NT2/D1 (cell line): Measurements from ENCODE around the gene KRTAP10-9.

Source experiments
- DNase-seq: peaks from one replicate; pipeline ENCODE4 v3.0.0-alpha.2; 2011; ENCODE audit warnings: low read depth, low spot score
- H3K27me3 ChIP-seq: 2 replicates; pipeline ENCODE4 v1.6.0; 2011; ENCODE audit warnings: mild to moderate bottlenecking; ENCODE audit not compliant: insufficient read length, insufficient read depth
- H3K36me3 ChIP-seq: 2 replicates; pipeline ENCODE4 v1.6.1; 2011; ENCODE audit warnings: mild to moderate bottlenecking, low read length, mixed read lengths; ENCODE audit not compliant: insufficient read depth, insufficient read length
- H3K4me1 ChIP-seq: 2 replicates; pipeline ENCODE4 v1.5.1; 2011; ENCODE audit not compliant: insufficient read depth, insufficient read length
- H3K4me3 ChIP-seq: 2 replicates; pipeline ENCODE4 v1.5.1; 2011; ENCODE audit warnings: low read depth; ENCODE audit not compliant: insufficient read length
- H3K9ac ChIP-seq: 2 replicates; pipeline ENCODE4 v1.6.0; 2011; ENCODE audit warnings: low read depth; ENCODE audit not compliant: insufficient read length
- H3K9me3 ChIP-seq: 2 replicates; pipeline ENCODE4 v1.5.1; 2011; ENCODE audit warnings: mild to moderate bottlenecking, low read length; ENCODE audit not compliant: insufficient read depth
- SUZ12 ChIP-seq: IDR thresholded peaks from 2 replicates; pipeline ENCODE4 v1.6.1; 2011; ENCODE audit not compliant: insufficient read length, insufficient read depth; ENCODE audit errors: extremely low read depth
- YY1 ChIP-seq: IDR thresholded peaks from 2 replicates; pipeline ENCODE4 v1.6.1; 2011; ENCODE audit not compliant: insufficient read length, insufficient read depth
- ZNF274 ChIP-seq: IDR thresholded peaks from 2 replicates; pipeline ENCODE4 v1.6.1; 2011; ENCODE audit warnings: mild to moderate bottlenecking, low read depth, low read length

The KRTAP10-9 gene

DNA sequence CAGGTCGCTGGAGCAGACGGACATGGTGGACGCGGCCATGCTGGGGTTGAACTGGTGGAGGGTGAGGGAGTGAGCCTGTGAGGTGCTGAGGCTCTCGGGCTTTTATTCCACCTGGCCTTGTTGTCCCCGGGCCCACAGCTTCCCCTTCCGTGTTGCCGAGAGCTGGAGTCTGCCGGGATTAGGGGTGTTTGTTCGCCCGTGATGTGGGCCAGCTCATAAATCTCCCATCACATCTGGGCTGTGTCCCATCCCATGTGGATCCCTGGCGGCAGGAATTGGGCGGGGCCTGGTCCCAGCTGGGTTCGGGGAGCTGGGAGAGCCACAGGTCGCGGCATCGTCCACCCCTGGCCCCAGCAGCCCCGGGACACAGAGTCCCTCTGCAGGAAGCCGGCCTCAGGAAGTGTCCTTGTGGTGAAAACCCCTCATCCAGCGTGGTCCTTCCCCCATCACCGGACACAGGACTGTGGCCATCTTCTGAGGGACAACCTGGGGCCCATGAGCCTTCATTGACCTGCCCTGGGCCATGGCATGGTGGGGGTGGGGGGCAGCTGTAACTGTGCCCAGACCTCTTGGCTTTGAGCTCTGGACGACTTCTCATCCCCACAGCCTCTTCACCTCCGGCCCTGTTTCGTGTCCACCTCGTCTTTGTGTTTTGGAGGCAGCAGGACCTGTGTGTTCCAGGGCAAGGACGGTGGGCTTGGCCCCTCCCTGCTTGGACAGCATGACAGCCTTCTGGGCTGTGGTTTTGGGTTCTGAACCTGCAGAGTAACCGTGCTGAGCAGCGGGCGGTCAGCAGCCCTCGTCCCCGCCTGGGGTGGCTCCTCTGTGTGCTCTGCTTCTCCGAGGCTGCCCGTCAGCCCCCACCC is 34.2 kb upstream of the KRTAP10-9 start, which contains the start of gene KRTAP10-6:
Gene KRTAP10-6 (minus strand): TSS at position 60 of the 866 bp plus-strand sequence. CDS start 21 bp downstream, at position 39.
- Histone ChIP-seq H3K9me3 (no peaks in the 10 kb centered on the region), H3K4me1 (peaks cover 11% of the 10 kb centered on the region), H3K4me3 (no peak within 1 kb of the TSS), H3K27me3 (no peaks in the 10 kb centered on the region), H3K36me3 (no peaks in the 10 kb centered on the region), H3K9ac (no peak within 1 kb of the TSS)
- no peak for DNase-seq
- TF ChIP-seq SUZ12 = no peak
- TF ChIP-seq ZNF274 = no peak
- no peak for TF ChIP-seq YY1

DNA sequence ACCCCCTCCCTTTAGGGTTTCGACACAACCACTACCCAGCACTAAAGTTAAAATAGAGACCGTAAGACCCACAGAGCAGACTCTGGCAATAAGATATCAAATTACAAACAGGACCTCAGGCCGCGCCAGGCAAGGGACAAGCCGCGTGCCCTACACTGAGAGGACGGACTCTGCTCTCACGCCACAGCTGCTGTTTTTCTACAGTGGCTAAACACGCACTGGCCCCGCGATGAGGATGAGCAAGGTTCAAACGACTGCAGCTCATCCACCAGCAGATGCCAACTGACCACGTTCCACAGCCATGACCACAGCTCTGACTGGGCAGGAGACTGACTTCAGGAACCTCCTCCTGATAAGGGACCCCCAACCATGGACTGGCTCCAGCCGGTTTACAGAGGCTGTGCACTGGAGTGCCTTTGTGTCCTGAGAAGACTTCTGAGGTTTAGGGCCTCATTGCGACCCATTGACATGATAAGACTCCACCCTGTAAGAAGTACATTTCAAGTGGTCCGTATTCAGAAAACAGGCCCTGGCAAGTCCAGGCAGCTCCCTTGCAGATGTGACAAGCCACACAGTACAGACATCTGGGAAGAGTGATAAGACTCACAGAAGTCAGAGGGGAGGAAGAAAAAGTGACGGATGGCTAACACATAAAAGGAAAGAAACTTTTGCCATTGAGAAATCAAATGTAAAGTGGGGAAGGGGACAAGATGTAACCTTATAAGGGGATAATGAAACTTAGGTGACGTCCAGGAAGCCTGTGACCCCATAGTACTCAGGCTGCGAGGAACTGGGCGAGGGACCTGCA is 33.1 kb upstream of the KRTAP10-9 start:
- Histone ChIP-seq H3K4me3 (no peak overlapping the region), H3K9ac (no peak overlapping the region), H3K4me1 (peaks cover 11% of the 10 kb centered on the region), H3K9me3 (peaks cover 9% of the 10 kb centered on the region), H3K36me3 (no peaks in the 10 kb centered on the region), H3K27me3 (no peaks in the 10 kb centered on the region)
- TF ChIP-seq ZNF274 (no peak), YY1 (no peak), SUZ12 (no peak)
- no peak for DNase-seq

DNA sequence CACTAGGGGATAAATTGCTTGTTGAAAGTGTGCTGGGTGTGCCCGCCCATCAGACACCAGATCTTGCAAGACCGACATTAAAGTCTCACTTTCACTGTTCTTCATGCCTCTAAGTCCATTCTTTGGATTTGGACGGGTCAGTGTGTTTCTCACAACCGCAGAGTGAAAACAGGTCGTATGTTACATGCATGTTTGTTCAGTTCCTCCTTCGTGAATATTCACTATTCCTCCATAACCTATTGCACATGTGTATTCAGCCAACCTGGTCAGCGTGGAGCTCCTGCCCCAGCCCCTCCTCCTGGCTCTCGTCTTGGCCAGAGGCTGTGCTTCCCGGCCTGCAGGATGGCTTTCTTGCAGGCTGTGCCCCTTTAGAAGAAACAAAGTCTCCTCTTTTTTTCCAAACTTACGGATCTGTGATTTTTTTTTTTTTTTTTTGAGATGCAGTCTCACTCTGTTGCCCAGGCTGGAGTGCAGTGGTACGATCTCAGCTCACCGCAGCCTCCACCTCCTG is 32.4 kb upstream of the KRTAP10-9 start:
- Histone ChIP-seq H3K4me1 (peaks cover 11% of the 10 kb centered on the region), H3K9me3 (peaks cover 13% of the 10 kb centered on the region), H3K27me3 (no peaks in the 10 kb centered on the region), H3K9ac (no peak overlapping the region), H3K4me3 (no peak overlapping the region), H3K36me3 (no peaks in the 10 kb centered on the region)
- TF ChIP-seq YY1 = no peak
- TF ChIP-seq SUZ12 = no peak
- TF ChIP-seq ZNF274 = no peak
- no peak for DNase-seq

DNA sequence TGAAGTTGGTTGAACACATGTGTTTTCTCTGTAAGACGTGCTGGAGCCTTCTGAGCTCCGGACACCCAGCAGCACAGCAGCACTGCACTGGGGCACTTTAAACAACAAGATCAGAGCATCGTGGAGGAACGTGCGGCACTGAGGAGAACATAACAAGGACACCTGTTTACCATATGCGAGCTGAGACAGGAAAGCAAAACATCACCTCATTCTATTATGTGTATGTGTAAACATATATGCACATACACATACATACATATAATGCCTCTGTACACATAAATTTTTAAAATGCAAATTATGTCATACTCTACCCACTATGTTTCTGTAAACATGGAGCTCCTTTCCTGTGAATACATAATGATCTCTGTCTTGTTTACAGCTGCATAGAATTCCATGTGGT is 31.4 kb upstream of the KRTAP10-9 start:
- no peak overlapping the region for H3K4me3 ChIP-seq

DNA sequence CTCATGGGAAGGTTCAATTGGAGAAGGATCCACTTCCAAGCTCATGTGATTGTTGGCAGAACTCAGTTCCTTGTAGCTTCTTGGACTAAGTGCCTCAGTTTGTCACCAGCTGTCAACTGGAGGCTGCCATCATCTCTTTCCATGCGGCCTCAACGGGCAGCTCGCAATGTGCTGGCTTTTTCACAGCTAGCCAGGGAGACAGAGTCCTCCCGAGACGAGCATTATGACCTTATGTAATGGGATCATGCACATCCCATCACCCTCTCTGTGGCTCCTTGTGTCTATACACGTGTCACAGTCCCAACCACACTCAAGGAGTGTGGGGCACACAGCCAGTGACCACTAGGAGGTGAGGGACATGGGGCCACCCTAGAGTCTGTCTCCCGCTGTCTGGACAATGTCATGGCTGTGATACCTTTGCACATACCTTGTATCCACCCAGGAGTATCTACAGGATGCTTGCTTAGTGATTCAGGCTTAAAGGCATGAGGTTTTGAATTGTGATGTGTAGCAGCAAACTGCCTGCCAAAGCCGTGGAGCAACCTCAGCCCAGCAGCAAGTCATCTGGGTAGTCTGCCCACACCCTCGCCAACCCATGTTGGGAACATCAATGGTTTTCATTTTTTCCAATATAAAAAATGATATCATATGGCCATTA is 30.7 kb upstream of the KRTAP10-9 start:
- H3K4me1 ChIP-seq = peaks cover 9% of the 10 kb centered on the region
- TF ChIP-seq YY1 (no peak), SUZ12 (no peak), ZNF274 (no peak)
- no peaks in the 10 kb centered on the region for H3K27me3 ChIP-seq
- no peak overlapping the region for H3K9ac ChIP-seq
- no peaks in the 10 kb centered on the region for H3K36me3 ChIP-seq
- peaks cover 13% of the 10 kb centered on the region for H3K9me3 ChIP-seq
- no peak for DNase-seq
- no peak overlapping the region for H3K4me3 ChIP-seq

More for the DNA sequence above, 31.4 kb upstream of the KRTAP10-9 start:
- H3K9ac ChIP-seq = no peak overlapping the region
- peaks cover 9% of the 10 kb centered on the region for H3K4me1 ChIP-seq
- H3K9me3 ChIP-seq = peaks cover 13% of the 10 kb centered on the region
- DNase-seq = no peak
- H3K36me3 ChIP-seq = no peaks in the 10 kb centered on the region
- no peak for TF ChIP-seq SUZ12
- no peak for TF ChIP-seq ZNF274
- TF ChIP-seq YY1 = no peak
- no peaks in the 10 kb centered on the region for H3K27me3 ChIP-seq

DNA sequence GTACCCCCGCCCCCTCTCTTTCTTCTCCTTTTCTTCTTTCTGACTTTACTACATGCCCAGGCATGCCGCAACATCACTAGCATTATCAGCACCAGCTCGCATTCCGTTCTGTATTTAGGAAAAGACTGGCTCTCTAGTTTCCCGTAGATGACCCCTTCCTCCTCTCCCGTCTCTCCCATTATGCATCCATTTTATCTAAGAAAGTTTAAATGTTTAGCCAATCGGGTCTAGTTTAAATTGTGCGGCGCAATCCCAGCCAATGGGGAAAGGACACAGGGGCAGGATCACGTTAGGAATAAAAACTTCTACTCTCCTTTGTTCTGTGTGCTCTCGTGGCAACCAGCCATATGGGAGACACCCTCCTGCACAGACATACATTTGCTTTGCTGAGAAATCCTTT is 28.8 kb upstream of the KRTAP10-9 start:
- Histone ChIP-seq H3K4me3 (no peak overlapping the region), H3K9me3 (peaks cover 13% of the 10 kb centered on the region), H3K9ac (no peak overlapping the region), H3K36me3 (no peaks in the 10 kb centered on the region), H3K27me3 (no peaks in the 10 kb centered on the region), H3K4me1 (peaks cover 2% of the 10 kb centered on the region)
- TF ChIP-seq ZNF274 (no peak), SUZ12 (no peak), YY1 (no peak)
- DNase-seq = no peak
